Measurements from ENCODE around the gene GLT6D1.
"Not testable (repeated sequence)": the region's sequence is repeated elsewhere in the genome, so short reads cannot be mapped to it uniquely, and the experiment has no call there.

The GLT6D1 gene

DNA sequence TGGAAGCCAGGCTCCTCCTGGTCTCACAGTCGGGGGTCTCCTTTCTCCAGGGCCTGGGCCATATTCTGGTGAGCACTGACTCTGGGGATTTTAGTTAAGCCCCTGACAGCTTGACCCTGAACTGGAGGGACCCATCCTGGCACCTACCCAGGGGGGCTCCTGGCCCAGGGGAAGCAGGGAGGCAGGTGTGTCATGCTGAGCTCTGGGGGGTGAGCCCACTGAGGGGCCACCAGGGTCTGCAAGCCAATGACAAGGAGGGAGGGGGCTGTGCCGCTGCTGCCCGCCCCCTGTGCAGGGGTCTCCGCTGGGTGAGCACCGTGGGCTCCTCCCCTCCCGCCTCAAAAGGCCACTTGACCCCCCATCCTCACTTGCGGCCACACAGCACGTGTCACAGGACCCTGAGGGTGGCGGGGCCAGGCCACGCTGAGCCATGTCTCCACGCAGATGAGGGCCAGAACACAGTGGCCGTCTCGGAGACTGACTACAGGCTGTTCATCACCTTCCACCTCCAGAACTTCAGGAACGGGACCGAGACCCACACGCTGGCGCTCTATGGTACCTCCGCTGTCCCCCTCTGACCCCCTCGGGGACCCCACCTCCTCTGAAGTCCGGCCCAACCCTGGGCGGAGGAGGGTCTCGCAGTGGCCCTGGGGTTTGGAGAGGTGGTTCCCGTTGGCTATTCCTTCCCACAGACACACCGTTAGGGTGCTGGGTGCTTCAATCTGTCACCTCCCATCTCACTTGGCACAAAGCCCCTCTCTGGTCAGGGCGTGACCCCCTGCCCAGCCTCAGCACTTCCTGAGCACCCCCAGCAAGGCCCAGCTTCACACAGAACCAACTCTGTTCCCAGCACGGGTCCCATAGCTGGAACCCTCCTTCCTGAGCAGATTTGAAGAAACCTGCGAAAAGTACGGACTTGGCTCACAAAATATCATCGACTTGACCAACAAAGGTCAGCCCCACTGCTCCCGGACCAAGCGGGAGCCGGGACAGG lies 25.8 kb upstream of the GLT6D1 start:
- DNase-seq: no peak

DNA sequence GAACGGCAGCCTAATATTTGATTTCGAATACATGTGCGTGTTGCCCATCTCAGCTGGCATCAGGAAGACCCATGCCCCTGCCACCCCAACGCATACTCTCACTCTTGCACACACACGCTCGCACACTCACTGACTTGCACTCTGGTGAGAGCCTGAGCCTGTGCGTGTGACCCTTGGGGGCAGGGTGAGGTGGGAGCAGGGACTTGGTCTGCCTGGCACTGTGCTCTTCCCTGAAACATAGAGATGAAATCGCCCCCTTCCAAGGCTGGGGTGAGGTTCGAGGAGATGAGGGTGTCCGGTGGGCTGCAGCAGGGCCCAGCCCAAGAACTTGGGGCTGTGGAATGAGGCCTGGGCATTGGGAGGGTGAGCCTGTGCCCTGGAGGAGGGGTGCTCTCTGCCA lies 24.9 kb upstream of the GLT6D1 start:
- DNase-seq: no peak

GRCh38 chr9:135663857-135664256 lies 24.5 kb upstream of the GLT6D1 start:
- DNase-seq: no peak

DNA sequence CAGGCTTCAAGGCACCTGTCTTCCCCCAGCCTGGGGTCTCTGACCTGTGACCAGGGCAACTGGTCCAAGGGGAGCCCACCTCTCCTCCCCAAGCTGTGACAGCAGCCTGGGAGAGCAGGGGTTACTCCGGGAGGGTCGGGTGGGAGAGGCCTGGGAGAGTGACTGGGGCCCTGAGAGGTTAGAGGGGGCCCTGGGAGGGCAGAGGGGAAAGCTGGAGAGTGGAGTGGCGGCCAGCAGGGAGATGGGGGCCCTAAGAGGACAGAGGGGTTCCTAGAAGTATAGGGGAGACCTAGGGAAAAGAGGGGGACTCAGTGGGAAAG lies 24.1 kb upstream of the GLT6D1 start:
- no peak for DNase-seq

GRCh38 chr9:135662758-135663450 lies 23.6 kb upstream of the GLT6D1 start, which contains the start of gene LCN9:
LCN9 (plus strand) TSS chr9:135663309; CDS start chr9:135663322, 13 bp downstream.
- DNase-seq: no peak

DNA sequence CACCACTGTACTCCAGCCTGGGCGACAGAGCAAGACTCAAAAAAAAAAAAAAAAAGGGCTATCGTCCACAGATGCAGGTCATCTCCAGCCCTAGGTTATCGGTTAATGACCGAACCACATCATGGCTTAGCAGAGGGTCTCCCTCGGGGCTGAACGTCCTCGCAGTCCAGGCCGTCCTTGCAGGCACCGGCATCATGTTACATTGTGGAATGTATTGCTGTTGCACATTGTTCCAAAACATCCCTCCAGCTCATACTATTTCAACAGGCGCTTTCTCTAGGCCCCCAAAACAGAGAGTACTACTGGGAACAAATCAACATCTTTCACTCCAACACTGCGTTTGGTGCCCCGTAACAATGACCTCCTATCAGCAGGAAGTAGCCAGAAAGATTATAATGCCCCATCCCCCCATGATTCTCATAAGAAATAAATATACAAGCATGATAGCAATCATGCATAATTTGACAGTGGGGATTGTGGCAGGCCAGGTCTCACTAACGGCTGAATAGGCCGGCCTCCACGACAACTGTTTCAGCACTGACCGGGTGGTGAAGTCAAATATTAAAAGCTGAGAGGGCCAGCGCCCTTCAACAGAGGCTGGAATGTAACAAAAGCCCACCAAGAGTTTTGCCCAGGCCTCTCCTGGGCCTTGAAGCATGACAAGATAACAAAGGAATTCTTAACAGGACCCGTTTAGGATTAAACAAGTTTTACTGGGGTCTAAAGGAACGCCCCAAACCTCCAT lies 22.6 kb upstream of the GLT6D1 start:
- DNase-seq: no peak

DNA sequence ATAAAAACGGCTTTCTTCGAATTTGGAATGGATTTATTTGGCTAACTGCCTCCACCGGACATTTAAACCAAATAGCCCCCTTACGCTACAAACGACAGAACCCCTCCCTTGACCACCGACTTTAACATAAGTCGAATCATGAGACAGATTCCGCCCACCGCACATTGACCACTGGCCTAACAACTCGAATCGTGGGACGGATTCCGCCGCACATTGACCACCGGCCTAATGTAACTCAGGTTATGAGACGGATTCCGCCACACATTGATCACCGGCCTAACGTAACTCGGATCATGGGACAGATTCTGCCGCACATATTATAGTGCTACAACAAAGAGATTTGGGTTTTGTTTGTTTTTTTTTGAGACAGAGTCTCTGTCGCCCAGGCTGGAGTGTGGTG lies 21.1 kb upstream of the GLT6D1 start:
- DNase-seq: no peak

DNA sequence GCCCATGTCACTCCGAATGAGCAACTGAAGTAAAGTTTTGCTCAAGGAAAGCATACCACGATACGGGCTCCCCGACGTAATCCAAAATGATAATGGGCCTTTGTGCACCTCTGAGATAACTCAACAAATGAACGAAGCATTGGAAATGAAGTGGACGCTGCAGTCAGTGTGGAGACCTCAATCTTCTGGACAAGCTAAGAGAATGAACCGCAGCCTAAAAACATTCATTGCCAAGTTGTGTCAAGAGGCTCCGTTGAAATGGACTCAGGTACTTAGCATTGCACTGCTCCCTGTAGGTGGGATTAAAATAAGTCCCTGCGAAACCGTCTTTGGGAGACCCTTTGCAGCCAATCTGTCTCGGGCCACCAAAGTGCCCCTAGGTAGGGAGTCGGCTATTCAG lies 19.9 kb upstream of the GLT6D1 start:
- no peak for DNase-seq

DNA sequence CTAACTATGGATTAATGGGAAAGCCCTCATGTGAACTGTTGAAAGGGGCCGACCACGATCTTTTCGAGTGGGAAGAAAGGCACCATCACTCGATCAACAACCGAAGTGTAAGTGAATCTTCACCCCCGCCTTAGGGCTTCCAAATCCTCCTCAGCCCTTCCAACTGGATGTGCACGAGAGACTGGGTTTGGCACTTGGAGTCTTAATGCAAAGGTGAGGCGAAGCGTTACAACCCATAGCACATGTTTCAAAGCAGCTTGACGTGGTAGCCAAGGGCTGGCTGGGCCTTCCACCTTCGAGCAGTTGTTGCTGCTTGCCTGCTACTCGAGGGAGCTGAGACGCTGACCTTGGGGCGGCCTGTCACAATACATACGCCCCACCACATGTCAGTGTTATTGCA lies 18.1 kb upstream of the GLT6D1 start:
- no peak for DNase-seq

DNA sequence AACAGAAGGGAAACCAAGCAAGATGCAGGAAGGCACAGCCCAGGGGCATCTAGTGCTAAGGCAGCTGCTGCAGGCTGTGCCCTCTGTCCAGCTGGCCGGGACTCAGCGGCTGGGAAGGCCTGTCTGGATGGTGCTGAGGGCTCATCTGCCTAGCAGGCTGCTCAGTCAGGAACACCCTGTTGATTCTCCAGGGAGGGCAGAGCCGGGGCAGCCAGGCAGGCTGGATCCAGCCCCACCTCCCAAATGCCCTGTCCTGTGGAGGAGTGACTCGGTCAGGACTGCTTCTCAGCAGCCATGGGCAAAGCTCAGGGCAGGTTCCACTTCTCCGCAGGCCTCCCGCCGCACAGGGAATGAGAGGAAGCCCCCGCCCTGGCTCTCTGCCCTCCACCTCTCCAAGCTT lies 16.0 kb upstream of the GLT6D1 start:
- DNase-seq: no peak

DNA sequence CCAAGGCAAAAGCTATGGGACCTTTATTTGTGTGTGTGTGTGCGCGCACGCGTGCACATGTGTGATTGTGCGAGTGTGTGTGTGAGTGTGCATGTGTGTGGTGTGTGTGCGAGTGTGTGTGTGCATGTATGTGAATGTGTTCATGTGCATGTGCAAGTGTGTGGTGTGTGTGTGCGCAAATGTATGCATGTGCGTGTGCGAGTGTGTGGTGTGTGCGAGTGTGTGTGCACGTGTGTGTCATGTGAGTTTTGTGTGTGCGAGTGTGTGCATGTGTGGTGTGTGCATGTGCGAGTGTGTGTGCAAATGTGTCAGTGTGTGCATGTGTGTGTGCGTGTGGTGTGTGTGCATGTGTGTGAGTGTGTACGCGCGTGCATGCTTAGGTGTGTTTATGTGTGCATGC lies 11.1 kb upstream of the GLT6D1 start:
- DNase-seq: no peak

DNA sequence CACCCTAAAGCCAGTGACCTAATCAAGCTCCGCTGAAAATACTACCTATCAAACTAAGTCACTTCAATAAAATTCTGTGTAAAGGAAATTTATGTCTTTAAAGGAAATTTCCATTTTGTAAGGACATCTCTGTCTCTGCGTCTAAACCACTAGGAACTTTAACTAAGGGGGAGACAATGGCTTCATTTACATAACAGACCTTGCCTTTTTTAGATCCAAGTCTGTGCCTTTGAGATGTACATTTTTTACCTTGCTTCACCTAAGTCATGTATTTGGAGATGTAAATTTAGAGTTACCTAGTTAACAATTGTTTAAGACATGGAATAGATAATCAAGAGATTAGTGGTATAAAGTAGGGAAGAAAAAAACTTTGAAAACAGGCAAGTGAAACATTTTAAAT lies 10.2 kb upstream of the GLT6D1 start:
- DNase-seq: no peak

DNA sequence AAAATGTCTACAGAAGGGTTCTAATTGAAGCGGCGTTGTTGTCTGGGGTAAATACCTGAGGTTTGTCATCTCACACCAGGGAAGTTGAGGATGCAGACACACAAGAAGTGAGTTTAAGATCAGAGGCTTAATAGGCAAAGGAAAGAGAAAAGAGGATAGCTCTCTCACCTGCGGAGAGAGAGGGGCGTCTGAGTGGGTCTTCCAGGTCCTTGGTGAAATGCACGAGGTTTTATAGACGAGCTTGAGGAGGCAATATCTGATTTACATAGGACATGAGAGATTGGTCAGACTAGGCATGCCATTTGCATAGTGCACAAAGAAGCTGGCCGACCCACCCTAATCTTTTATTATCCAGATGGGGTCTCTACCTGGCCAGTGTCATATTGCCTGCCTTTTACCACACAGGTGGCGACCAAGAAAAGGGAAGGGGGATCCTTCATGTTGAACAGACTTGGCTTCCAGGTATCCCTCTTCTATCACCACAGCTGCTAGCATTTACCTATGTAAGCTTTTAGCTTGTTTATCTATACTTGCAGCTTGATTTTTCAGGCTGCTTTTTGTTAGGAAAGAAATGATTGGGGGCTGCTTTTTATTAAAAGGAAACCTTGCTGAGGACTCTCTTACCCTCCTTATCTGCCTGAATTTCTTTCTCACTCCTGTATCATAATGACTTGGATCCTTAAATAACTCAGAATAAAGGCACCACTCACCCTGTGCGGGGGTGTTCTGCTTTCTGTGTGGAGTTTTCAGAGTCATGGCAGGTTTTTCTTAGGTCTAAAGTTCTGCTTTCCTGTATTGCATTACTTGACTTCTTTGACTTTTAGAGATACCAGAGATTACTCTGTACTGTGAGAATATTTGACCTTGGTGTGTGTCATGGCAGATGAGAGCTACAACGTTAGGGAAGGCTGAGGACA lies 9.4 kb upstream of the GLT6D1 start:
- DNase-seq: no peak

- DNase-seq: no peak
Observed at GRCh38 chr9:135647884-135648283, 8.5 kb upstream of the GLT6D1 start.

- no peak for DNase-seq
Observed at GRCh38 chr9:135644631-135645218, 5.4 kb upstream of the GLT6D1 start.

GRCh38 chr9:135641745-135642144 lies 2.4 kb upstream of the GLT6D1 start:
- DNase-seq: no peak

DNA sequence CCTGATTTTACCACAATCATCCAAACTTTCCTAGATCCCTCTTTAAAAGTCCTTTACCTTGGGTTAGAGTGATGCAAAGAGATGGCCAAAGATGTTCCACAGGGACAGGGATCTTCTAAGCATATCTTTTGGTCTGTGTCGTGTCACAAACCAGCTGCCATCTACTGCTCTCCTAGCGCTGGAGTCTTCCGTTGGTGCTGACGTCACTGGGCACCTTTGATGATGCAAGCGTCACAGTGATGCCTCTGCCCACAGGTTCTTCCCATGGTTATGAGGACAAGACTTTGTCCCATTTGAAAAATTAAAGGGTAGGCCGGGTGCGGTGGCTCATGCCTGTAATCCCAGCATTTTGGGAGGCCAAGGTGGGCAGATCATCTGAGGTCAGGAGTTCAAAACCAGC lies 1.7 kb upstream of the GLT6D1 start:
- no peak for DNase-seq

- DNase-seq: not testable (repeated sequence)
Observed at GRCh38 chr9:135636930-135637530, 2.3 kb downstream of the GLT6D1 start.

- DNase-seq: no peak
Observed at GRCh38 chr9:135632841-135633240, 6.5 kb downstream of the GLT6D1 start.

- DNase-seq: no peak
Observed at GRCh38 chr9:135624282-135624681, 15.1 kb downstream of the GLT6D1 start.

- DNase-seq: no peak
Observed at GRCh38 chr9:135622415-135623020, 16.8 kb downstream of the GLT6D1 start.
